ENCODE measurements around the gene CFAP300. TPM values are rescaled to one million over a fixed set of nuclear protein-coding genes. Genes with fewer than 3 reads are reported as not detected.

Gene CFAP300
- total RNA-seq, 1 experiment from 2014 or later, result 1.7 TPM

- no peaks in the 10 kb centered on the region for H3K27me3 ChIP-seq (ENCODE audit: insufficient read depth, low read length)
- H3K79me1 ChIP-seq (ENCODE audit: insufficient read depth, low read depth, low read length, poor library complexity, severe bottlenecking), result peaks cover 6% of the 10 kb centered on the region
- H3K36me3 Mint-ChIP-seq (ENCODE audit: insufficient read depth in 1 of 3, low read depth in 3 of 3), result peaks cover 10 to 30% (median 24%) of the 10 kb centered on the region in 3 experiments
- H3K9me3 Mint-ChIP-seq, result peaks cover 4 to 5% of the 10 kb centered on the region in 2 experiments; a peak in 3 of 5 replicates
- WGBS (ENCODE audit: extremely low coverage, insufficient read length, low lambda C conversion rate), result no CpG with 5 or more reads among the region's 4 CpGs
- no peak overlapping the region for H4K91ac ChIP-seq (ENCODE audit: insufficient read length, low read depth, low read length)
- no peak overlapping the region for H2BK12ac ChIP-seq (ENCODE audit: insufficient read length, low read depth, low read length)
- no peak overlapping the region for H3K14ac ChIP-seq (ENCODE audit: insufficient read depth, low read length)
- no peaks in the 10 kb centered on the region for H3K9me3 ChIP-seq (ENCODE audit: control insufficient read depth, low read depth, low read length)
- no peak overlapping the region for H2AFZ ChIP-seq (ENCODE audit: low read length)
- no peaks in the 10 kb centered on the region for H4K20me1 ChIP-seq (ENCODE audit: control insufficient read depth, insufficient read depth, insufficient read length)
- H3K4me1 ChIP-seq (ENCODE audit: insufficient read depth, low read length), result peaks cover 10% of the 10 kb centered on the region
- no peak overlapping the region for H3K27ac Mint-ChIP-seq
- H4K8ac ChIP-seq (replicated peaks; ENCODE audit: insufficient read length, low read depth, low read length), result no peak overlapping the region
- no peak overlapping the region for H4K5ac ChIP-seq (ENCODE audit: insufficient read length, low read depth, low read length)
- no peak overlapping the region for H3T11ph ChIP-seq (ENCODE audit: low read length)
- peaks cover 19% of the 10 kb centered on the region; the same call in 1 of the 2 replicates for H3K79me2 ChIP-seq (ENCODE audit: insufficient read depth, low read length)
- no peak for DNase-seq
- no peak overlapping the region for H2AK5ac ChIP-seq (ENCODE audit: insufficient read length, low read length)
- no peaks in the 10 kb centered on the region; the same call in 1 of the 2 replicates for H3K27me3 Mint-ChIP-seq (ENCODE audit: low read depth)
- H2BK120ac ChIP-seq (ENCODE audit: low read depth, low read length, poor library complexity, severe bottlenecking), result no peak overlapping the region
- H3K4me3 Mint-ChIP-seq, result no peak overlapping the region
- no peak overlapping the region for H3K23ac ChIP-seq (ENCODE audit: insufficient read length, low read depth, low read length)
- no peak overlapping the region for H2BK5ac ChIP-seq (ENCODE audit: insufficient read length, low read length)
- peaks cover 73 to 74% of the 10 kb centered on the region in 2 experiments for H3K4me1 Mint-ChIP-seq
- H3K27ac ChIP-seq (ENCODE audit: insufficient read length, low read depth, low read length), result no peak overlapping the region
- TF ChIP-seq CTCF (conservative IDR thresholded peaks at IDR 0.05), result no peak
- no peak overlapping the region for H3K4ac ChIP-seq (ENCODE audit: low read depth, low read length)
- no peak overlapping the region for H3K18ac ChIP-seq (ENCODE audit: insufficient read length, low read depth, low read length)
- no peak overlapping the region for H2BK20ac ChIP-seq (ENCODE audit: low read depth, low read length, poor library complexity, severe bottlenecking)
- no peak overlapping the region for H3K56ac ChIP-seq (ENCODE audit: insufficient read length, low read depth, low read length)
- H3K23me2 ChIP-seq (ENCODE audit: insufficient read length, low read depth, low read length, poor library complexity, severe bottlenecking), result no peaks in the 10 kb centered on the region
- no peak overlapping the region for H3K9ac ChIP-seq (ENCODE audit: extremely low read depth, insufficient read length, low read length)
- no peak overlapping the region for H2BK15ac ChIP-seq (ENCODE audit: low read depth, low read length)
- H3K4me2 ChIP-seq (ENCODE audit: insufficient read depth, insufficient read length, low read length), result no peak overlapping the region
These were observed 70.4 kb downstream of the CFAP300 start for GRCh38 chr11:102117472-102118113.
